ENCODE results near the gene POLRMT.

Gene POLRMT

DNA sequence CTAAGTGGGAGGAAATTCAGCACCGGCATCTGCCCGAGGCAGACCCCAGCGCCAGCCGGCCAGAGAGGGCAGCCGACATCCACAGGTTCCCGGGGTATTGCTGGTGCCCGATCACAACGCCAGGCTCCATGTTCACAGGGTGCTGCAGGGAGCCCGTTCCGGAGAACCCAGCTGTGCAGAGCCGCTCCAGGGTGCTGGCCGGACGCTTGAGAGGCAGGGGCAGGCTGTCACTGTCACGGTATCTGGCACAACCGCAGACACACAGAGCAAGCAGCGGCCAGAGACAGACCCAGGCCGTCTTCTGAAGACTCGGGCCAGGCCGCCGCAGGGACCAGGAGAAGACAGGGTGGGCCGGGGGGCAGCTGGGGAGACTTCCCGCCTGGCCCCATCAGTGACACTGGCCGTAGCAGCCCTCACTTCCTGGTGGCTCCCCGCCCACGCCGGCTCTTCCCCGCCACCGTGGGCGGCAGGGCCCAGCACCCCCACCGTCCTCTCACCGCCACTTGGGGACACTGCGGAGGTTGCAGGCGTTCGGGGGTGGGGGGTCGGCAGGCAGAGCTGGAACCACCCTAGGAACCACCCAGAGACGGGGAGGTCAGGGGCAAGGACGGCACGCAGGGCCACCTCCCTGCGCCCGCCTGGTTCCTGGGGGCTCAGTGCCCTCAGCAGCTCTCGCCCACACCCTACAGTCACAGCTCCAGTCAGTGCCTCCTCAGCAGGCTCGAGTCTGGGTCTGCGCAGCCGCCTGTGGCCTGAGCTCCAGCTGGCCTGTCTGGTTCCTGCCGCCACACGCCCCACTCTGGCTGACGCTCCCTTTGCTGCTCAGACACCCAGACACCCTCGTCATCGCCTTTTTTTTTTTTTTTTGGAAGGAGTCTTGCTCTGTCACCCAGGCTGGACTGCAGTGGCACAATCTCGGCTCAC is 25.8 kb upstream of the POLRMT start:
- no peak for TF ChIP-seq ESRRG (CRISPR knock-in tag; IDR thresholded peaks at IDR 0.05)
- TF ChIP-seq OSR1 (CRISPR knock-in tag; IDR thresholded peaks at IDR 0.05) = no peak
- TF ChIP-seq, protein P1, sequence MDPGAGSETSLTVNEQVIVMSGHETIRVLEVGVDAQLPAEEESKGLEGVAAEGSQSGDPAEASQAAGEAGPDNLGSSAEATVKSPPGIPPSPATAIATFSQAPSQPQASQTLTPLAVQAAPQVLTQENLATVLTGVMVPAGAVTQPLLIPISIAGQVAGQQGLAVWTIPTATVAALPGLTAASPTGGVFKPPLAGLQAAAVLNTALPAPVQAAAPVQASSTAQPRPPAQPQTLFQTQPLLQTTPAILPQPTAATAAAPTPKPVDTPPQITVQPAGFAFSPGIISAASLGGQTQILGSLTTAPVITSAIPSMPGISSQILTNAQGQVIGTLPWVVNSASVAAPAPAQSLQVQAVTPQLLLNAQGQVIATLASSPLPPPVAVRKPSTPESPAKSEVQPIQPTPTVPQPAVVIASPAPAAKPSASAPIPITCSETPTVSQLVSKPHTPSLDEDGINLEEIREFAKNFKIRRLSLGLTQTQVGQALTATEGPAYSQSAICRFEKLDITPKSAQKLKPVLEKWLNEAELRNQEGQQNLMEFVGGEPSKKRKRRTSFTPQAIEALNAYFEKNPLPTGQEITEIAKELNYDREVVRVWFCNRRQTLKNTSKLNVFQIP (CRISPR knock-in tag; IDR thresholded peaks at IDR 0.05; ENCODE audit: borderline replicate concordance, low read depth) = no peak
- TF ChIP-seq, protein P2, sequence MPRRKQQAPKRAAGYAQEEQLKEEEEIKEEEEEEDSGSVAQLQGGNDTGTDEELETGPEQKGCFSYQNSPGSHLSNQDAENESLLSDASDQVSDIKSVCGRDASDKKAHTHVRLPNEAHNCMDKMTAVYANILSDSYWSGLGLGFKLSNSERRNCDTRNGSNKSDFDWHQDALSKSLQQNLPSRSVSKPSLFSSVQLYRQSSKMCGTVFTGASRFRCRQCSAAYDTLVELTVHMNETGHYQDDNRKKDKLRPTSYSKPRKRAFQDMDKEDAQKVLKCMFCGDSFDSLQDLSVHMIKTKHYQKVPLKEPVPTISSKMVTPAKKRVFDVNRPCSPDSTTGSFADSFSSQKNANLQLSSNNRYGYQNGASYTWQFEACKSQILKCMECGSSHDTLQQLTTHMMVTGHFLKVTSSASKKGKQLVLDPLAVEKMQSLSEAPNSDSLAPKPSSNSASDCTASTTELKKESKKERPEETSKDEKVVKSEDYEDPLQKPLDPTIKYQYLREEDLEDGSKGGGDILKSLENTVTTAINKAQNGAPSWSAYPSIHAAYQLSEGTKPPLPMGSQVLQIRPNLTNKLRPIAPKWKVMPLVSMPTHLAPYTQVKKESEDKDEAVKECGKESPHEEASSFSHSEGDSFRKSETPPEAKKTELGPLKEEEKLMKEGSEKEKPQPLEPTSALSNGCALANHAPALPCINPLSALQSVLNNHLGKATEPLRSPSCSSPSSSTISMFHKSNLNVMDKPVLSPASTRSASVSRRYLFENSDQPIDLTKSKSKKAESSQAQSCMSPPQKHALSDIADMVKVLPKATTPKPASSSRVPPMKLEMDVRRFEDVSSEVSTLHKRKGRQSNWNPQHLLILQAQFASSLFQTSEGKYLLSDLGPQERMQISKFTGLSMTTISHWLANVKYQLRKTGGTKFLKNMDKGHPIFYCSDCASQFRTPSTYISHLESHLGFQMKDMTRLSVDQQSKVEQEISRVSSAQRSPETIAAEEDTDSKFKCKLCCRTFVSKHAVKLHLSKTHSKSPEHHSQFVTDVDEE (CRISPR knock-in tag; IDR thresholded peaks at IDR 0.05) = no peak
- TF ChIP-seq TCF4 (CRISPR knock-in tag; IDR thresholded peaks at IDR 0.05; ENCODE audit: borderline replicate concordance) = no peak
- TF ChIP-seq ZC3H10 (CRISPR knock-in tag; IDR thresholded peaks at IDR 0.05) = no peak
- TF ChIP-seq, protein P3, sequence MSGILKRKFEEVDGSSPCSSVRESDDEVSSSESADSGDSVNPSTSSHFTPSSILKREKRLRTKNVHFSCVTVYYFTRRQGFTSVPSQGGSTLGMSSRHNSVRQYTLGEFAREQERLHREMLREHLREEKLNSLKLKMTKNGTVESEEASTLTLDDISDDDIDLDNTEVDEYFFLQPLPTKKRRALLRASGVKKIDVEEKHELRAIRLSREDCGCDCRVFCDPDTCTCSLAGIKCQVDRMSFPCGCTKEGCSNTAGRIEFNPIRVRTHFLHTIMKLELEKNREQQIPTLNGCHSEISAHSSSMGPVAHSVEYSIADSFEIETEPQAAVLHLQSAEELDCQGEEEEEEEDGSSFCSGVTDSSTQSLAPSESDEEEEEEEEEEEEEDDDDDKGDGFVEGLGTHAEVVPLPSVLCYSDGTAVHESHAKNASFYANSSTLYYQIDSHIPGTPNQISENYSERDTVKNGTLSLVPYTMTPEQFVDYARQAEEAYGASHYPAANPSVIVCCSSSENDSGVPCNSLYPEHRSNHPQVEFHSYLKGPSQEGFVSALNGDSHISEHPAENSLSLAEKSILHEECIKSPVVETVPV (CRISPR knock-in tag; IDR thresholded peaks at IDR 0.05) = no peak
- TF ChIP-seq SNAI2 (CRISPR knock-in tag; IDR thresholded peaks at IDR 0.05) = no peak
- TF ChIP-seq RARB (CRISPR knock-in tag; IDR thresholded peaks at IDR 0.05) = no peak
- no peak for TF ChIP-seq CSDC2 (CRISPR knock-in tag; IDR thresholded peaks at IDR 0.05)
- no peak for TF ChIP-seq ZFP30 (CRISPR knock-in tag; IDR thresholded peaks at IDR 0.05)
- TF ChIP-seq ZNF70 (CRISPR knock-in tag; IDR thresholded peaks at IDR 0.05) = no peak
- no peak for TF ChIP-seq ZNF8 (CRISPR knock-in tag; IDR thresholded peaks at IDR 0.05)
- TF ChIP-seq, protein P4, sequence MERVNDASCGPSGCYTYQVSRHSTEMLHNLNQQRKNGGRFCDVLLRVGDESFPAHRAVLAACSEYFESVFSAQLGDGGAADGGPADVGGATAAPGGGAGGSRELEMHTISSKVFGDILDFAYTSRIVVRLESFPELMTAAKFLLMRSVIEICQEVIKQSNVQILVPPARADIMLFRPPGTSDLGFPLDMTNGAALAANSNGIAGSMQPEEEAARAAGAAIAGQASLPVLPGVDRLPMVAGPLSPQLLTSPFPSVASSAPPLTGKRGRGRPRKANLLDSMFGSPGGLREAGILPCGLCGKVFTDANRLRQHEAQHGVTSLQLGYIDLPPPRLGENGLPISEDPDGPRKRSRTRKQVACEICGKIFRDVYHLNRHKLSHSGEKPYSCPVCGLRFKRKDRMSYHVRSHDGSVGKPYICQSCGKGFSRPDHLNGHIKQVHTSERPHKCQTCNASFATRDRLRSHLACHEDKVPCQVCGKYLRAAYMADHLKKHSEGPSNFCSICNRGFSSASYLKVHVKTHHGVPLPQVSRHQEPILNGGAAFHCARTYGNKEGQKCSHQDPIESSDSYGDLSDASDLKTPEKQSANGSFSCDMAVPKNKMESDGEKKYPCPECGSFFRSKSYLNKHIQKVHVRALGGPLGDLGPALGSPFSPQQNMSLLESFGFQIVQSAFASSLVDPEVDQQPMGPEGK (CRISPR knock-in tag; IDR thresholded peaks at IDR 0.05; ENCODE audit: borderline replicate concordance) = no peak
- TF ChIP-seq GLIS3 (CRISPR knock-in tag; IDR thresholded peaks at IDR 0.05) = no peak
- no peak for TF ChIP-seq ISL1 (CRISPR knock-in tag; IDR thresholded peaks at IDR 0.05)
- TF ChIP-seq ARNTL (CRISPR knock-in tag; IDR thresholded peaks at IDR 0.05; ENCODE audit: borderline replicate concordance, low read depth) = no peak
- TF ChIP-seq ZNF565 (CRISPR knock-in tag; conservative IDR thresholded peaks at IDR 0.05; ENCODE audit: low read depth) = no peak
- TF ChIP-seq PPARA (CRISPR knock-in tag; IDR thresholded peaks at IDR 0.05; ENCODE audit: borderline replicate concordance) = no peak
- ATAC-seq = no peak

DNA sequence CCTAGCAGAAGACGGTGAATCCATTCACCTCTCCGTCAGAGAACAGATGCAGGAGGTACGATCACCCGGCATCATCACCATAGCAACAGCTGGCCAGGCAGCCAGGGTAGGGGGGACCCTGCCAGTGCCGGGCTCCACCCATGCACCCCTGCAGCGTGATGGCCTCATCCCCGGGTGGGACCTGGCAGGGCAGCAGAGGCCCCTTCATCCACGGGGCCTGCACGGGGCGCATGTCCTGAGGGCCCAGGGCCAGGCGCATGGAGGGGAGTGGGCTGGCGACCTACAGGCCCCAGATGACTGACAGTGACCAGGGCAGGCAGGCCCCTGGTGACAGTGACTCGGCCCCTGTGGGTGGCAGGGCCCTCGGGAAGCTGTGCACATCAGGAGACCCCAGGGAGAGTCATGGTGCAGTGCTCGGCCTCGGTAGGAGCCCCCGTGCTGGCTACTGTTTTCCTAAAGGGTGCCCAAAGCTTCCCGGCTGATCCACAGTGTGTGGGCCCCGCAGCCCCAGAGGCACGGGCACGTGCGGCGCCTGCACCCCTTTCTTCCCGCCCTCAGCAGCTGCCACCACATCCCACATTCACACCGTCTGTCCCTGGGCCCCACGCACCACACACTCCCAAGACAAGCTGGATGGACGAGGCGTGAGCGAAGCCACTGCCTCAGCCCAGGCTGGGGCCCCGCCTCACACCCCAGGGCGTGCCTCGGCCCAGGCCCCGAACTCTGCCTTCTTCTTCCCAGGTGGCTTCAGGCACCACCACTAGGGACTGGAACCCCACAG is 24.9 kb upstream of the POLRMT start:
- no peak for ATAC-seq
- TF ChIP-seq, protein P1 (CRISPR knock-in tag; IDR thresholded peaks at IDR 0.05; ENCODE audit: borderline replicate concordance, low read depth) = no peak
- TF ChIP-seq ESRRG (CRISPR knock-in tag; IDR thresholded peaks at IDR 0.05) = no peak
- TF ChIP-seq TCF4 (CRISPR knock-in tag; IDR thresholded peaks at IDR 0.05; ENCODE audit: borderline replicate concordance) = no peak
- no peak for TF ChIP-seq ZC3H10 (CRISPR knock-in tag; IDR thresholded peaks at IDR 0.05)
- no peak for TF ChIP-seq CSDC2 (CRISPR knock-in tag; IDR thresholded peaks at IDR 0.05)
- no peak for TF ChIP-seq ISL1 (CRISPR knock-in tag; IDR thresholded peaks at IDR 0.05)
- TF ChIP-seq, protein P2 (CRISPR knock-in tag; IDR thresholded peaks at IDR 0.05) = no peak
- TF ChIP-seq ZNF70 (CRISPR knock-in tag; IDR thresholded peaks at IDR 0.05) = no peak
- TF ChIP-seq TOX (CRISPR knock-in tag; IDR thresholded peaks at IDR 0.05; ENCODE audit: borderline replicate concordance) = no peak
- no peak for TF ChIP-seq BACH2 (CRISPR knock-in tag; IDR thresholded peaks at IDR 0.05; ENCODE audit: borderline replicate concordance)
- no peak for TF ChIP-seq ZNF8 (CRISPR knock-in tag; IDR thresholded peaks at IDR 0.05)

All from SK-N-SH treated with all-trans-retinoic acid at 6 μM for 48 hours (cell line).